Calu3 (cell line): ENCODE results near the gene UHRF1. TPM values are rescaled to one million over a fixed set of nuclear protein-coding genes. Genes with fewer than 3 reads are reported as not detected.

ENCODE experiments used
- BruUV-seq: library from RNA; stranded (reverse); fragments of 400-500 nt; replicated peaks from 2 replicates; lab custom pipeline; 2021; lab: Mats Ljungman, UMichigan
- CTCF ChIA-PET: fragments of 300-600 bp; sonication (Branson Sonifier 250); formaldehyde crosslinking; loops from one replicate; lab custom pipeline; 2022; ENCODE audit warnings: antibody characterized with exemption; lab: Charles Lee
- DNase-seq: peaks from one replicate; pipeline ENCODE4 v3.0.0; 2022
- H3K27ac Mint-ChIP-seq: one replicate; pipeline ENCODE4 v1.8.0; 2022; ENCODE audit warnings: mixed read lengths; ENCODE audit not compliant: unreplicated experiment
- H3K27me3 Mint-ChIP-seq: one replicate; pipeline ENCODE4 v1.8.0; 2022; ENCODE audit warnings: mixed read lengths; ENCODE audit not compliant: unreplicated experiment
- H3K36me3 Mint-ChIP-seq: one replicate; pipeline ENCODE4 v1.8.0; 2022; ENCODE audit warnings: mild to moderate bottlenecking, moderate library complexity, mixed read lengths; ENCODE audit not compliant: insufficient read depth, unreplicated experiment
- H3K4me1 Mint-ChIP-seq: one replicate; pipeline ENCODE4 v1.8.0; 2022; ENCODE audit warnings: mild to moderate bottlenecking, low read depth, mixed read lengths; ENCODE audit not compliant: unreplicated experiment
- H3K4me3 Mint-ChIP-seq: one replicate; pipeline ENCODE4 v1.8.0; 2022; ENCODE audit warnings: mild to moderate bottlenecking, low read depth, moderate library complexity, mixed read lengths; ENCODE audit not compliant: unreplicated experiment
- H3K9me3 Mint-ChIP-seq: one replicate; pipeline ENCODE4 v1.8.0; 2022; ENCODE audit warnings: low read depth, mixed read lengths; ENCODE audit not compliant: unreplicated experiment
- CTCF ChIP-seq: fragments of 200-600 bp; IDR thresholded peaks from one replicate; pipeline ENCODE4 v1.8.0; 2022; ENCODE audit warnings: antibody characterized with exemption; ENCODE audit not compliant: unreplicated experiment
- intact Hi-C: fragments of 100-400 bp; cut with micrococcal nuclease; formaldehyde crosslinking; loops from one replicate; pipeline ENCODE4 v1.10.0; 2022; ENCODE audit not compliant: unreplicated experiment
- total RNA-seq: library from RNA; stranded (reverse); gene quantifications from 2 replicates; pipeline ENCODE4 v1.2.3, GENCODE V29; 2022

Gene UHRF1
- total RNA-seq, 1 experiment from 2014 or later, result 45.2 TPM

- intact Hi-C loops, result no loop called here
- peak; percentile 23 for DNase-seq
- CTCF ChIA-PET, result interaction anchor here (0.6 to 1.2 kb wide), 3 partner anchors 29 to 739 kb away, joined by 3 to 7 read pairs (median 5); no protein-coding TSS in a partner anchor
- Mint-ChIP-seq H3K27ac (no peak overlapping the region), H3K4me3 (no peak overlapping the region), H3K9me3 (no peaks in the 10 kb centered on the region), H3K27me3 (no peaks in the 10 kb centered on the region), H3K4me1 (peaks cover 9% of the 10 kb centered on the region), H3K36me3 (peaks cover 5% of the 10 kb centered on the region)
- BruUV-seq, result no TSS peak
- TF ChIP-seq CTCF, result peak; percentile 33
These were observed 92.3 kb downstream of the UHRF1 start for GRCh38 chr19:5001615-5002014.

- no TSS peak for BruUV-seq
- intact Hi-C loops, result no loop called here
- TF ChIP-seq CTCF, result no peak
- Mint-ChIP-seq H3K27me3 (no peaks in the 10 kb centered on the region), H3K4me1 (peaks cover 9% of the 10 kb centered on the region), H3K27ac (no peak overlapping the region), H3K4me3 (no peak overlapping the region), H3K36me3 (peaks cover 5% of the 10 kb centered on the region), H3K9me3 (no peaks in the 10 kb centered on the region)
- CTCF ChIA-PET, result interaction anchor here (0.7 to 1.2 kb wide), 2 partner anchors 29 to 739 kb away, joined by 5 to 7 read pairs; no protein-coding TSS in a partner anchor
- peak; percentile 19 for DNase-seq
These were observed 92.8 kb downstream of the UHRF1 start for GRCh38 chr19:5002143-5002542.

GRCh38 chr19:5003781-5004180, 94.5 kb downstream of the UHRF1 start:
- no peaks in the 10 kb centered on the region for H3K27me3 Mint-ChIP-seq

GRCh38 chr19:5005096-5005495, 95.8 kb downstream of the UHRF1 start:
- Mint-ChIP-seq H3K27ac (no peak overlapping the region), H3K4me1 (peaks cover 9% of the 10 kb centered on the region), H3K36me3 (peaks cover 5% of the 10 kb centered on the region), H3K4me3 (no peak overlapping the region), H3K9me3 (no peaks in the 10 kb centered on the region), H3K27me3 (no peaks in the 10 kb centered on the region)
- CTCF ChIA-PET, result no interaction called here
- no TSS peak for BruUV-seq
- intact Hi-C loops, result no loop called here
- no peak for TF ChIP-seq CTCF
- DNase-seq, result no peak

More at GRCh38 chr19:5003781-5004180, 94.5 kb downstream of the UHRF1 start:
- intact Hi-C loops, result no loop called here
- Mint-ChIP-seq H3K4me1 (peaks cover 9% of the 10 kb centered on the region), H3K36me3 (peaks cover 5% of the 10 kb centered on the region), H3K27ac (no peak overlapping the region), H3K9me3 (no peaks in the 10 kb centered on the region), H3K4me3 (no peak overlapping the region)
- TF ChIP-seq CTCF, result no peak
- BruUV-seq, result no TSS peak
- no peak for DNase-seq
- CTCF ChIA-PET, result no interaction called here
